K562 (cell line): ENCODE data around the gene TUBB6. TPM values are rescaled to one million over a fixed set of nuclear protein-coding genes. Genes with fewer than 3 reads are reported as not detected.

Source experiments
- ATF7 ChIP-seq: fragments of 450-650 bp; IDR thresholded peaks from 2 replicates; pipeline ENCODE4 v1.7.1; 2014; ENCODE audit warnings: mild to moderate bottlenecking, moderate library complexity
- EP400 ChIP-seq: fragments of 450-650 bp; IDR thresholded peaks from 2 replicates; pipeline ENCODE4 v1.6.1; 2017; ENCODE audit warnings: antibody characterized with exemption, mild to moderate bottlenecking, moderate library complexity
- HCFC1 ChIP-seq: IDR thresholded peaks from 2 replicates; pipeline ENCODE4 v1.6.1; 2012; ENCODE audit warnings: low read depth, low read length, improper control_type of control experiment
- HDAC8 ChIP-seq: fragments of 450-650 bp; IDR thresholded peaks from 2 replicates; pipeline ENCODE4 v1.6.1; 2016; ENCODE audit warnings: mild to moderate bottlenecking, missing genetic modification characterization, moderate library complexity, missing compliant biosample characterization
- KAT8 ChIP-seq: fragments of 450-650 bp; IDR thresholded peaks from 2 replicates; pipeline ENCODE4 v1.6.1; 2016; ENCODE audit warnings: low read depth, mild to moderate bottlenecking
- POLR2AphosphoS5 ChIP-seq: IDR thresholded peaks from 2 replicates; pipeline ENCODE4 v1.6.1; 2011; ENCODE audit warnings: mild to moderate bottlenecking, low read depth, low read length, moderate library complexity; ENCODE audit not compliant: control insufficient read depth, insufficient read depth
- SAP30 ChIP-seq: fragments of 200-600 bp; sonication (generic); IDR thresholded peaks from 2 replicates; pipeline ENCODE4 v1.6.1; 2012; ENCODE audit warnings: borderline replicate concordance, low read depth, mild to moderate bottlenecking, moderate library complexity, low read length, control low read depth, inconsistent platforms; ENCODE audit not compliant: insufficient read depth, poor library complexity, severe bottlenecking
- SMARCC2 ChIP-seq: fragments of 450-650 bp; IDR thresholded peaks from 2 replicates; pipeline ENCODE4 v1.6.1; 2017; ENCODE audit warnings: antibody characterized with exemption, moderate library complexity, mild to moderate bottlenecking, low read depth
- TAF15 ChIP-seq: fragments of 200-400 bp; formaldehyde crosslinking; IDR thresholded peaks from 2 replicates; pipeline ENCODE4 v1.6.1; 2017; ENCODE audit warnings: mild to moderate bottlenecking, low read depth, low read length, moderate library complexity
- TARDBP ChIP-seq: fragments of 450-650 bp; IDR thresholded peaks from 2 replicates; pipeline ENCODE4 v1.6.1; 2016
- TCF7 ChIP-seq: sonication (generic); IDR thresholded peaks from 2 replicates; pipeline ENCODE4 v1.6.1; 2016; ENCODE audit warnings: antibody characterized with exemption, borderline replicate concordance
- ZNF165 ChIP-seq: fragments of 250-450 bp; sonication (Bioruptor Pico); IDR thresholded peaks from 2 replicates; pipeline ENCODE4 v1.4.0; 2020; ENCODE audit warnings: borderline replicate concordance
- polyA plus RNA-seq, 8 experiments: library from polyadenylated mRNA; depleted of rRNA in 4 of 8; stranded (reverse) in 5 of 8; unstranded in 3 of 8; fragments of >200 nt; fragmentation: Nextera tagmentation in 2 of 8; fragmentation: Illumina TruSeq in 1 of 8; extraction: Ambion mirVana in 2 of 8; extraction: Trizol in 1 of 8; gene quantifications; 2 replicates each; pipeline versions ENCODE4 v1.2.1 to v1.2.3, GENCODE V29; 2011 to 2014; ENCODE audit warnings: inconsistent platforms in 1 of 8, missing spikeins in 1 of 8
- total RNA-seq, 7 experiments: library from RNA; depleted of rRNA in 6 of 7; stranded (reverse); fragments of >200 nt in 6 of 7; fragmentation: Illumina TruSeq in 2 of 7; extraction: Trizol in 2 of 7; gene quantifications; 2 replicates each; pipeline versions ENCODE4 v1.2.1 to v1.2.3, GENCODE V29; 2011 to 2021; ENCODE audit warnings: low replicate concordance in 1 of 7
- TF ChIP-seq, protein P1 (sequence below), 2 experiments: fragments of 200-800 bp in 1 of 2; sonication (Bioruptor generic) in 1 of 2; sonication (generic) in 1 of 2; formaldehyde crosslinking in 1 of 2; IDR thresholded peaks in 1 of 2; conservative IDR thresholded peaks in 1 of 2; 2 replicates each; pipeline versions ENCODE4 v1.5.0 to v1.6.1; 2016 to 2020; ENCODE audit warnings: missing compliant biosample characterization in 1 of 2, missing genetic modification characterization in 1 of 2, missing genetic modification reagents in 1 of 2
- TF ChIP-seq, protein P2 (sequence below), 2 experiments: fragments of 450-650 bp; IDR thresholded peaks; 2 replicates each; pipeline ENCODE4 v1.6.1; 2016; ENCODE audit warnings: mild to moderate bottlenecking in 2 of 2, borderline replicate concordance in 1 of 2, low read depth in 1 of 2, moderate library complexity in 1 of 2
- TF ChIP-seq, protein P3 (sequence below): sonication (generic); formaldehyde crosslinking; IDR thresholded peaks from 2 replicates; pipeline ENCODE4 v1.8.0; 2022; ENCODE audit warnings: missing genetic modification reagents, mild to moderate bottlenecking, moderate library complexity, borderline replicate concordance

TUBB6 gene
- total and polyA plus RNA-seq, 9 of the 15 experiments (the other 6 are each of a cell fraction or from before 2014, with no cell fraction given): 43.9 to 404 (median 81.1) TPM

DNA sequence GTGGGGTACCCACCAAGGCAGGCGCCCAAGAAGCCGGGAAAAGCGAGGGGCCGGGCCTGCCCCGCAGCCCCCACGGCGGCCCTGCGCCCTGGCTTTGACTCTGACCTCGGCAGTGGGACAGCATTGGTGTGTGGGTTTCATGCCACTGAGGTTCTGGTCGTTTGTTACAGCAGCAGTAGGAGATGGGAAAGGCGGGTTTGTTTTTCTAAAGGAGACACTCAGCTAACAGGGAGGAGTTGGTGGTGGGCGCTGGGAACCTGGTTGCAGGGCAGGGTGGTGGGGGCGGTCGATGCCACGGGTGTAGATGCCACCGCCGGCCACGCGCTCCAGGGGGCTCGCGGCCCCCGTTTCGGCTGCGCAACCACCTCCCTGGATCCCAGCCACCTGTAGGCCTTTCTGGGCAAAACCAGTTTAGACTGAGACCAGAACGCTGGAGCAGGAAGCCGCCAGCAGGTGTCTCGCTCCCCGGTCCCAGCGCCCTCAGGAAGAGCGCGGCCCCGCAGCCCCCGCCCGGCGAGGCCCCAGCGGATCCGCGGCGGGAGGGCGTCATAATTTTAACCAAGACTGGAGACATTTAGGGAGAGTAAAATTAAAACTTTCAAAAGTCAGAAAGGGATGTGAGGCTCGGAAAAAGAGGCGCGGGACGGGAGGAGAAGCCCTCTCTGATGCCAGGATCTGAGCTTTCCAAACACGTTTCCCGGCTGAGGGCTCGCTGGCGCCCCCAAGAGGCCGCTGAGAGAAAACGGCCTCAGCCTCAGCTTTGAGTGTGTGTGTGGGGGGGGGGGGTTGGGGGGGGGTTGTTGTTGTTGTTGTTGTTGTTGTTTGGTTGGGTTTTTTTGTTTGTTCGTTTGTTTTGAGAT, 36.4 kb upstream of the TUBB6 start (continued):
- TF ChIP-seq, protein P1, sequence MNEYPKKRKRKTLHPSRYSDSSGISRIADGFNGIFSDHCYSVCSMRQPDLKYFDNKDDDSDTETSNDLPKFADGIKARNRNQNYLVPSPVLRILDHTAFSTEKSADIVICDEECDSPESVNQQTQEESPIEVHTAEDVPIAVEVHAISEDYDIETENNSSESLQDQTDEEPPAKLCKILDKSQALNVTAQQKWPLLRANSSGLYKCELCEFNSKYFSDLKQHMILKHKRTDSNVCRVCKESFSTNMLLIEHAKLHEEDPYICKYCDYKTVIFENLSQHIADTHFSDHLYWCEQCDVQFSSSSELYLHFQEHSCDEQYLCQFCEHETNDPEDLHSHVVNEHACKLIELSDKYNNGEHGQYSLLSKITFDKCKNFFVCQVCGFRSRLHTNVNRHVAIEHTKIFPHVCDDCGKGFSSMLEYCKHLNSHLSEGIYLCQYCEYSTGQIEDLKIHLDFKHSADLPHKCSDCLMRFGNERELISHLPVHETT (CRISPR knock-in tag; conservative IDR thresholded peaks at IDR 0.05 in 1 of 2, IDR thresholded peaks at IDR 0.05 in 1 of 2): 0 out of 4 replicates have a peak, but pooled peaks of 1 of the 2 experiments have one; percentile 49
- TF ChIP-seq HCFC1: no peak
- TF ChIP-seq, protein P2, sequence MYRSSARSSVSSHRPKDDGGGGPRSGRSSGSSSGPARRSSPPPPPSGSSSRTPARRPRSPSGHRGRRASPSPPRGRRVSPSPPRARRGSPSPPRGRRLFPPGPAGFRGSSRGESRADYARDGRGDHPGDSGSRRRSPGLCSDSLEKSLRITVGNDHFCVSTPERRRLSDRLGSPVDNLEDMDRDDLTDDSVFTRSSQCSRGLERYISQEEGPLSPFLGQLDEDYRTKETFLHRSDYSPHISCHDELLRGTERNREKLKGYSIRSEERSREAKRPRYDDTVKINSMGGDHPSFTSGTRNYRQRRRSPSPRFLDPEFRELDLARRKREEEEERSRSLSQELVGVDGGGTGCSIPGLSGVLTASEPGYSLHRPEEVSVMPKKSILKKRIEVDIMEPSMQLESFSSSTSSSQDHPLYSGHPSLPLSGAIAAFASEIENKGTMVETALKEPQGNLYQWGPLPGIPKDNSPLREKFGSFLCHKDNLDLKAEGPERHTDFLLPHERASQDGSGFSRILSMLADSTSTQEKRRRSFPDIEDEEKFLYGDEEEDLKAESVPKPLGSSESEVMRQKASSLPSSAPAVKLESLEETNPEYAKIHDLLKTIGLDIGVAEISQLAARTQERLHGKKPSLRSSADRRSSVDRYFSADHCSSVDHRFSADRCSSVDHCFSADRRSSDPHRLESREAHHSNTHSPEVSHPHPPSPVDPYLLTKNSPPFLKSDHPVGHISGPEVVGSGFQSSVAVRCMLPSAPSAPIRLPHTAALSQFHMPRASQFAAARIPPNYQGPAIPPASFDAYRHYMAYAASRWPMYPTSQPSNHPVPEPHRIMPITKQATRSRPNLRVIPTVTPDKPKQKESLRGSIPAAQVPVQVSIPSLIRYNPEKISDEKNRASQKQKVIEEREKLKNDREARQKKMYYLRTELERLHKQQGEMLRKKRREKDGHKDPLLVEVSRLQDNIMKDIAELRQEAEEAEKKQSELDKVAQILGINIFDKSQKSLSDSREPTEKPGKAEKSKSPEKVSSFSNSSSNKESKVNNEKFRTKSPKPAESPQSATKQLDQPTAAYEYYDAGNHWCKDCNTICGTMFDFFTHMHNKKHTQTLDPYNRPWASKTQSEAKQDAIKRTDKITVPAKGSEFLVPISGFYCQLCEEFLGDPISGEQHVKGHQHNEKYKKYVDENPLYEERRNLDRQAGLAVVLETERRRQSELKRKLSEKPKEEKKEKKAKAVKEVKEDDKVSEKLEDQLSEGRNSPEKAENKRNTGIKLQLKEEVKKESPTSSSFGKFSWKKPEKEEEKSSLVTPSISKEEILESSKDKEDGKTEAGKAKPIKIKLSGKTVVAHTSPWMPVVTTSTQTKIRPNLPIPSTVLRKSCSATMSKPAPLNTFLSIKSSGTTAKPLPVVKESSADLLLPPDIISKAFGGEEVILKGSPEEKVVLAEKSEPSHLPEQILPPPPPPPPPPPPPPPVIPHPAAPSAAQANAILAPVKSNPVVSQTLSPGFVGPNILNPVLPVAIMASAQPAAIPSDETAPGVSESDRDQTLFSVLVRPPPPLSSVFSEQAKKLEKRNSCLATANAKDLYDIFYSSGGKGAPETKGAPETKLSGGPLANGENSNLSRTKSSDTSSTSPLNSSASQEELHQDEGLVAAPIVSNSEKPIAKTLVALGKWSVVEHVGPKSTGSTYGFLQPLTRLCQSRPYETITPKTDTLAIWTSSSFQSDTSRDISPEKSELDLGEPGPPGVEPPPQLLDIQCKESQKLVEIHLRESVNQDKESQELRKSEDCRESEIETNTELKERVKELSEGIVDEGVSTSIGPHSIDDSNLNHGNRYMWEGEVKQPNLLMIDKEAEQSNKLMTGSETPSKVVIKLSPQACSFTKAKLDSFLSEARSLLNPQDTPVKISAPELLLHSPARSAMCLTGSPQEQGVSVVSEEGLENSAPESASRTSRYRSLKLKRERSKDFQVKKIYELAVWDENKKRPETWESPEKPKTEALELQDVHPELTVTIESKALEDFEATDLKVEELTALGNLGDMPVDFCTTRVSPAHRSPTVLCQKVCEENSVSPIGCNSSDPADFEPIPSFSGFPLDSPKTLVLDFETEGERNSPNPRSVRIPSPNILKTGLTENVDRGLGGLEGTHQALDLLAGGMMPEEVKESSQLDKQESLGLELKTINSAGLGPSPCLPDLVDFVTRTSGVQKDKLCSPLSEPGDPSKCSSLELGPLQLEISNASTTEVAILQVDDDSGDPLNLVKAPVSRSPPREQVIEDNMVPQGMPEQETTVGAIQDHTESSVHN (IDR thresholded peaks at IDR 0.05; ENCODE audit: borderline replicate concordance in 1 of 2, low read depth in 1 of 2): no peak
- no peak for TF ChIP-seq ZNF165 (CRISPR knock-in tag)
- TF ChIP-seq ATF7: peak; percentile 75
- no peak for TF ChIP-seq POLR2AphosphoS5
- TF ChIP-seq TAF15: no peak
- no peak for TF ChIP-seq SAP30
- no peak for TF ChIP-seq TCF7
- TF ChIP-seq, protein P3, sequence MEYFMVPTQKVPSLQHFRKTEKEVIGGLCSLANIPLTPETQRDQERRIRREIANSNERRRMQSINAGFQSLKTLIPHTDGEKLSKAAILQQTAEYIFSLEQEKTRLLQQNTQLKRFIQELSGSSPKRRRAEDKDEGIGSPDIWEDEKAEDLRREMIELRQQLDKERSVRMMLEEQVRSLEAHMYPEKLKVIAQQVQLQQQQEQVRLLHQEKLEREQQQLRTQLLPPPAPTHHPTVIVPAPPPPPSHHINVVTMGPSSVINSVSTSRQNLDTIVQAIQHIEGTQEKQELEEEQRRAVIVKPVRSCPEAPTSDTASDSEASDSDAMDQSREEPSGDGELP: peak; percentile 73; the same call in 1 of the 2 replicates
- peak; percentile 90 for TF ChIP-seq EP400
- TF ChIP-seq KAT8: no peak
- peak; percentile 34; the same call in 1 of the 2 replicates for TF ChIP-seq TARDBP
- no peak for TF ChIP-seq HDAC8 (tag)
- peak; percentile 36; the same call in 1 of the 2 replicates for TF ChIP-seq SMARCC2
